Measurements from ENCODE around the gene TECTA.

The TECTA gene

DNA sequence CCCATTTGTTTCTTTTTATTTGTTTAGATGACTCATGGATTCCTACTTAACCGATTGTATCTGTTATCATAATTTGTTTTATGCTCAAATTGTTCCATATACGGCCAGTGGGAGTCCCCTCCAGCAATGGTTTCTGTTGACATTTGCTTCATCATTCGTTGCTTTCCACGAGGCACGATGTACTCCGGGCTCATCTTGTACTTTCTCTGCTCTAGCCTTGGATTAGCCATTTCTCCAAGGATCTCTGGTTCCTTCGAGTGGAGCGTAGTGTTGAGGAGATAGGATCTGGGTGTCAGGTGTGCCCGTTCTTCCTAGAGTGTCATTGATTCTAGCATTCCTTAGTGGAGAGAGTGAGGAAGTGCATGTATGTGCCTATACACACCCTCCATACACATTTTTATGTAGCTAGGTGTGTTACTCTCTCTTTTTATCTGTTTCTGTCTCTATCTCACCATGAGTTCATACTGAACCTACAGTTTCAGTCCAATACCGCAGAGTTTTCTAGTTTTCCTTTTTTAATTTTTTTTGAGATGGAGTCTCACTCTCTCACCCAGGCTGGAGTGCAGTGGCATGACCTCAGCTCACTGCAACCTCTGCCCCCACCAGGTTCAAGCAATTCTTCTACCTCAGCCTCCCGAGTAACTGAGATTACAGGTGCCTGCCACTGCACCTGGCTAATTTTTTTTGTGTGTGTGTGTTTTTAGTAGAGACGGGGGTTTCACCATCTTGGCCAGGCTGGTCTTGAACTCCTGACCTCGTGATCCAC lies 31.4 kb downstream of the TECTA start:
- H3K4me3 ChIP-seq (ENCODE audit: low read depth in 1 of 2, low read length in 2 of 2) = no peak overlapping the region
- no peak overlapping the region for H3K27ac ChIP-seq (ENCODE audit: low read length)
- H3K27me3 ChIP-seq (ENCODE audit: low read depth, low read length) = no peaks in the 10 kb centered on the region
- H3K36me3 ChIP-seq (ENCODE audit: control insufficient read depth in 1 of 2, insufficient read depth in 2 of 2, low read length in 2 of 2) = no peaks in the 10 kb centered on the region
- H3K4me1 ChIP-seq (ENCODE audit: control insufficient read depth in 1 of 2, insufficient read depth in 2 of 2, low read length in 2 of 2) = no peaks in the 10 kb centered on the region
- no peaks in the 10 kb centered on the region for H3K9me3 ChIP-seq (ENCODE audit: control insufficient read depth in 1 of 2, low read length in 2 of 2)

DNA sequence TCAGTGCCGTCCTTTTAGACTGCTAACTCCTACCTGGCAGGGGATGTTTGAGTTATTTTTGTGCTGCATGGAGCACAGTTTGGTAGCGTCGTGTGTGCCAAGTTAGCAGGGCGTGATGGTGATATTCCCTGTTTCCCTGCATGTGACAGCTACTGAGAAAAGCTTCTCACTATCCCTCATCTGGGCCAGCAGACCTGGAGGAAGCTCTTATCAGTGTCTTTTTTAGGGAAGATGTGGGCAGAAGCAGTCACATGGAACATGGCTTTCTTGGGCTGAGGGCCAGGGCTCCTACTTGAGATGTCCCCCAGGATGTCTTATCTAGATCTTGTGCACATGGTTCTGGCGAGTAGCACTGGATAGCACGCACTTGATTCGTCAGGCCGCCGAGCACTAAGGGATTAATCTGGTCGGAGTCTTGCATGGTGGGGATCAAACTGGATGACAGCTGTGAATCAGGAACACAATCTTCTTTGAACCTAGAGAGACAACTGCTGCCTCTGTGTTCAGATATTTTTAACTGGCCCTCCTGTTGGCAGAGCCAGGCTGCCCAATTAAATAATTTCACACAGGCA lies 33.8 kb downstream of the TECTA start:
- Histone ChIP-seq H3K36me3 (ENCODE audit: control insufficient read depth in 1 of 2, insufficient read depth in 2 of 2, low read length in 2 of 2) (no peaks in the 10 kb centered on the region), H3K4me3 (ENCODE audit: low read depth in 1 of 2, low read length in 2 of 2) (no peak overlapping the region), H3K4me1 (ENCODE audit: control insufficient read depth in 1 of 2, insufficient read depth in 2 of 2, low read length in 2 of 2) (no peaks in the 10 kb centered on the region), H3K9me3 (ENCODE audit: control insufficient read depth in 1 of 2, low read length in 2 of 2) (no peaks in the 10 kb centered on the region), H3K27me3 (ENCODE audit: low read depth, low read length) (no peaks in the 10 kb centered on the region), H3K27ac (ENCODE audit: low read length) (no peak overlapping the region)

DNA sequence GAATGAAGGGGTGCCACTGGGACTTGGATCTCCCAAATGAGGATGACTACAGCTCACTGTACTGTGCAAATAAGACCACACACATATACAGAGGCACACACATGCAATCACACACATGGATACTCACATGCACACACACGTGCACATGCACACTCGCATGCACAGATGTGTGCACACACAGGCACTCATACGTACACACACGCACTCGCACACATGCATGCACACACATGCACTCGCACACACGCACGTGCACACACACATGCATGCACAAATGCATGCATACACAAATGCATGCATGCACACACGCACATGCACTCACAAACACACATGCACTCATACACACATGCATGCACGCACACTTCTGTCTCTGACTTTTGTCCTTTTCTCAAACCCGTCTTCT lies 36.0 kb downstream of the TECTA start:
- no peak overlapping the region for H3K27ac ChIP-seq (ENCODE audit: low read length)
- no peaks in the 10 kb centered on the region for H3K27me3 ChIP-seq (ENCODE audit: low read depth, low read length)
- no peaks in the 10 kb centered on the region for H3K36me3 ChIP-seq (ENCODE audit: control insufficient read depth in 1 of 2, insufficient read depth in 2 of 2, low read length in 2 of 2)
- H3K9me3 ChIP-seq (ENCODE audit: control insufficient read depth in 1 of 2, low read length in 2 of 2) = no peaks in the 10 kb centered on the region
- no peaks in the 10 kb centered on the region for H3K4me1 ChIP-seq (ENCODE audit: control insufficient read depth in 1 of 2, insufficient read depth in 2 of 2, low read length in 2 of 2)
- H3K4me3 ChIP-seq (ENCODE audit: low read depth in 1 of 2, low read length in 2 of 2) = no peak overlapping the region

DNA sequence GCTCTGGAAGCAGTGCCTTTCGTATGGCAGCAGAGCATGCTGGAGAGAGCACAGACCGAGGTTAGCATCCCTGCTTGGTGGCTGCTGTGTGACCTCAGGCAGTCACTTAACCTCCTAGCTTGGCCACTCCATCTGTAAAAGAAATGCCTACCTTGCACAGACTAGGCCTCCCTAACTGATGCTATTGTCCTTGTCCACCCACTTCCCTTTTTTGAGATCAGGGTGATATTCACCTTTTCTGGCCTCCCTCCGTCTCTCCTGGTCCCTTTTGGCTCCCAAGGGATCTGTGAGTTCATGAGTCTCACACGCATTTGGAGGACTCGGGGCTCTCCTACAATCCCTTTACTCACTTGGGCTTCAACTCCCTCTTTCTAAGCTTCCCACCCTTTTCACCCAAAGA lies 37.2 kb downstream of the TECTA start:
- Histone ChIP-seq H3K36me3 (ENCODE audit: control insufficient read depth in 1 of 2, insufficient read depth in 2 of 2, low read length in 2 of 2) (no peaks in the 10 kb centered on the region), H3K27me3 (ENCODE audit: low read depth, low read length) (no peaks in the 10 kb centered on the region), H3K9me3 (ENCODE audit: control insufficient read depth in 1 of 2, low read length in 2 of 2) (no peaks in the 10 kb centered on the region), H3K4me3 (ENCODE audit: low read depth in 1 of 2, low read length in 2 of 2) (no peak overlapping the region), H3K4me1 (ENCODE audit: control insufficient read depth in 1 of 2, insufficient read depth in 2 of 2, low read length in 2 of 2) (no peaks in the 10 kb centered on the region), H3K27ac (ENCODE audit: low read length) (no peak overlapping the region)

DNA sequence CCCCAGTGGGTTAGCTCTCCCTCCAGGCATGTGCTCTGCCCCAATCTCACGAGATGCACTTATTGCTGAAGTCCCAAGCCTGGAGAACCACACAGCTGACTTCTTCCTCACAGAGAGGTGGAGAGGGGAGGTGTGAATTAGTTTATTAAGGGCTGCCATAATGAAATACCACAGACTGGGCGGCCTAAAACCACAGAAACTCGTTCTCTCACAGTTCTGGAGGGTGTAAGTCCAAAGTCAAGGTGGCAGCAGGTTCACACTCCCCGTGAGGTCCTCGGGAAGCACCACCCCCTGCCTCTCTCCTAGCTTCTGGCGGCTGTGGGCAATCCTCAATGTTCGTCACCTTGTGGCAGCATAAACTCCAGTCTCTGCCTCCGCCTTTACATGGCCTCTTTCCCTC lies 39.3 kb downstream of the TECTA start:
- no peaks in the 10 kb centered on the region for H3K36me3 ChIP-seq (ENCODE audit: control insufficient read depth in 1 of 2, insufficient read depth in 2 of 2, low read length in 2 of 2)
- H3K4me3 ChIP-seq (ENCODE audit: low read depth in 1 of 2, low read length in 2 of 2) = no peak overlapping the region
- no peaks in the 10 kb centered on the region for H3K9me3 ChIP-seq (ENCODE audit: control insufficient read depth in 1 of 2, low read length in 2 of 2)
- no peaks in the 10 kb centered on the region for H3K4me1 ChIP-seq (ENCODE audit: control insufficient read depth in 1 of 2, insufficient read depth in 2 of 2, low read length in 2 of 2)
- no peak overlapping the region for H3K27ac ChIP-seq (ENCODE audit: low read length)
- no peaks in the 10 kb centered on the region for H3K27me3 ChIP-seq (ENCODE audit: low read depth, low read length)

DNA sequence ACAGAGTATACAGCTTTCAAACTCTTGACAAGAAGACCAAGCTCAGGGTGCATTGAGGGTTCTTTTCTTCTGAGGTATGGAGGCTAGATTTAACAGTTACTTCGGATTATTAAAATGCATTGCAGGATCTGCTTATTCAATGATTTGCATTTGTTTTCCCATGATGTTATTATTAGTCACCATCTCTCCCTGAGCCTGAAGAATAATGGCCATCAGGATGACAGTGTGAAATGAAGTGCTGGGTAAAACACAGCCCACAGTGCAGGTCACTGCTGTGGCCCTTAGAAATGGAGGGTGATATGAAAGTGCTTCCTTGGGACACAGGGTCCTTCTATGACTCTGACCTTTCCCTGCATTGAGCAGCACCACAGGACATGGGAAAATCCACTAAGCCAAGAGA lies 40.0 kb downstream of the TECTA start:
- Histone ChIP-seq H3K36me3 (ENCODE audit: control insufficient read depth in 1 of 2, insufficient read depth in 2 of 2, low read length in 2 of 2) (no peaks in the 10 kb centered on the region), H3K27me3 (ENCODE audit: low read depth, low read length) (no peaks in the 10 kb centered on the region), H3K4me3 (ENCODE audit: low read depth in 1 of 2, low read length in 2 of 2) (no peak overlapping the region), H3K27ac (ENCODE audit: low read length) (no peak overlapping the region), H3K9me3 (ENCODE audit: control insufficient read depth in 1 of 2, low read length in 2 of 2) (no peaks in the 10 kb centered on the region), H3K4me1 (ENCODE audit: control insufficient read depth in 1 of 2, insufficient read depth in 2 of 2, low read length in 2 of 2) (no peaks in the 10 kb centered on the region)

DNA sequence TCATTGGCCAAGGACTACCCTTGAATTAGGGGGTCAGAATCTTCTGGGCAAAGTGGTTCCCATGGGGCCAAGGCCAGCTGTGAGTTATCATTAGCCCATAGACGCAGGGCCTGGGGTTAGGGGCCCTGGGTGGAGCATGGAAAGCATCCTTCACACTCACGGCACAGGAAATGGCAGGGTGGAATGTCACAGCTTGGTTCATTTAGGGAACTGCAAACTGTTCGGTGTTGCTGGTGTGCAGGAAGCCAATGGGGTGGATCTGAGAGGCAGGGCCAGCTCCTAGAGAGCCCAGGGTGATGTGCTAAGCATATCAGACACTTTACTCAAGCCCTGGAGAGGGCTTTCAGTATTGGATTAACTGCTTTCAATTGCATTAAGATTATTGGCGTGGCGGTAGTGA lies 42.9 kb downstream of the TECTA start:
- H3K4me3 ChIP-seq (ENCODE audit: low read depth in 1 of 2, low read length in 2 of 2) = no peak overlapping the region
- no peaks in the 10 kb centered on the region for H3K4me1 ChIP-seq (ENCODE audit: control insufficient read depth in 1 of 2, insufficient read depth in 2 of 2, low read length in 2 of 2)
- no peaks in the 10 kb centered on the region for H3K9me3 ChIP-seq (ENCODE audit: control insufficient read depth in 1 of 2, low read length in 2 of 2)
- no peak overlapping the region for H3K27ac ChIP-seq (ENCODE audit: low read length)
- no peaks in the 10 kb centered on the region for H3K36me3 ChIP-seq (ENCODE audit: control insufficient read depth in 1 of 2, insufficient read depth in 2 of 2, low read length in 2 of 2)
- no peaks in the 10 kb centered on the region for H3K27me3 ChIP-seq (ENCODE audit: low read depth, low read length)

DNA sequence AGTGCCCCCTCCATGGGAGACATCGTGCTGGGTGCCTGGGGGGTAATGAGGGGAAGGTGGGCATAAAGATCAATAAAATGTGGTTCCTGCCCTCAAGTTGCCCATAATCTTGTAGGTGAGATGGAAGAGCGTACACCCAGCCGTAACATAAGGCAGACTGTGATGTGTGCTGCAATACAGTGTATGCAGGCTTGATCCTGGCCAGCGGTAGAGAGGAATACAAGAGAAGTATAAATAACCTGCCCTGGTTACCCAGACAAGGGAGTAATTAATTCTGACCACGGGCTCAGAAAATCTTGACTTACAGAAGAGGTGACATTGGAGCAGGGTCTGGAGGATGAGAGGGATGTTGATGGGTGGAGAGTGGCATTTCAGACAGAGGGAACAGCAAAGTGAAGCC lies 43.7 kb downstream of the TECTA start:
- H3K36me3 ChIP-seq (ENCODE audit: control insufficient read depth in 1 of 2, insufficient read depth in 2 of 2, low read length in 2 of 2) = no peaks in the 10 kb centered on the region
- H3K9me3 ChIP-seq (ENCODE audit: control insufficient read depth in 1 of 2, low read length in 2 of 2) = no peaks in the 10 kb centered on the region
- H3K27ac ChIP-seq (ENCODE audit: low read length) = no peak overlapping the region
- H3K4me3 ChIP-seq (ENCODE audit: low read depth in 1 of 2, low read length in 2 of 2) = no peak overlapping the region
- no peaks in the 10 kb centered on the region for H3K4me1 ChIP-seq (ENCODE audit: control insufficient read depth in 1 of 2, insufficient read depth in 2 of 2, low read length in 2 of 2)
- no peaks in the 10 kb centered on the region for H3K27me3 ChIP-seq (ENCODE audit: low read depth, low read length)

DNA sequence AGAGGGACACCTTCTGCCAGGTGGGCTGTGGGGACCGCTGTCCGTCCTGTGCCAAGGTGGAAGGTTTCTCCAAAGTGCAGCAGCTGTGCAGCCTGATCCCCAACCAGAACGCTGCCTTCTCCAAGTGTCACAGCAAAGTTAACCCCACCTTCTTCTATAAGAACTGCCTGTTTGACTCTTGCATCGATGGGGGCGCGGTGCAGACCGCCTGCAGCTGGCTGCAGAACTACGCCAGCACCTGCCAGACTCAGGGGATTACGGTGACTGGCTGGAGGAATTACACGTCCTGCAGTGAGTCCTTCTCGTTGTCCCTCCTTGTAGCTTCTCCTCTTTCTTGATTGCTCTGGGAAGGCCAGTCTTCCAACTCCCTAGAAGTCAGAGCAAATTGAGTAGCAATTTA lies 44.8 kb downstream of the TECTA start:
- H3K4me1 ChIP-seq (ENCODE audit: control insufficient read depth in 1 of 2, insufficient read depth in 2 of 2, low read length in 2 of 2) = no peaks in the 10 kb centered on the region
- H3K27me3 ChIP-seq (ENCODE audit: low read depth, low read length) = no peaks in the 10 kb centered on the region
- H3K27ac ChIP-seq (ENCODE audit: low read length) = no peak overlapping the region
- no peak overlapping the region for H3K4me3 ChIP-seq (ENCODE audit: low read depth in 1 of 2, low read length in 2 of 2)
- H3K36me3 ChIP-seq (ENCODE audit: control insufficient read depth in 1 of 2, insufficient read depth in 2 of 2, low read length in 2 of 2) = no peaks in the 10 kb centered on the region
- H3K9me3 ChIP-seq (ENCODE audit: control insufficient read depth in 1 of 2, low read length in 2 of 2) = no peaks in the 10 kb centered on the region

DNA sequence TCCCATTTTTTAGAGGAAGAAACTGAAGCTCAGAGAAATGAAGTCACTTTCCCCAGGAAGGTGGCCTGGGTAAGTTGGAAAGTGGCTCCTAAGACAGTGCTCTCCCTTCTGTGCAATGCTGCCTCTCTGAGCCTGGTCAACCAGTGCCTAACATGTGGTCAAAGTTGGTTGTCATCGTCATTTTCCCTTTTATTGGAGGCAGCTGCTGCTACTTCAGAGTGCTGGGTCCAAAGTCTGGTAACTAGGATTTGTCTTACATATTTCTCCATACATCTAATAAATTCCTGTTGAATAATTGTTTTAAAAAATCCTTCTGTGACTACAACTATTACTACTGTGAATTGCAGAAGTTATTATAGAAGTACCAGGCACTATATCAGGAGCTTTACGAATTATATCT lies 48.1 kb downstream of the TECTA start:
- no peaks in the 10 kb centered on the region for H3K9me3 ChIP-seq (ENCODE audit: control insufficient read depth in 1 of 2, low read length in 2 of 2)
- H3K27me3 ChIP-seq (ENCODE audit: low read depth, low read length) = no peaks in the 10 kb centered on the region
- H3K4me3 ChIP-seq (ENCODE audit: low read depth in 1 of 2, low read length in 2 of 2) = no peak overlapping the region
- H3K27ac ChIP-seq (ENCODE audit: low read length) = no peak overlapping the region
- peaks cover 0 to 6% of the 10 kb centered on the region in 2 donors for H3K36me3 ChIP-seq (ENCODE audit: control insufficient read depth in 1 of 2, insufficient read depth in 2 of 2, low read length in 2 of 2)
- no peaks in the 10 kb centered on the region for H3K4me1 ChIP-seq (ENCODE audit: control insufficient read depth in 1 of 2, insufficient read depth in 2 of 2, low read length in 2 of 2)

DNA sequence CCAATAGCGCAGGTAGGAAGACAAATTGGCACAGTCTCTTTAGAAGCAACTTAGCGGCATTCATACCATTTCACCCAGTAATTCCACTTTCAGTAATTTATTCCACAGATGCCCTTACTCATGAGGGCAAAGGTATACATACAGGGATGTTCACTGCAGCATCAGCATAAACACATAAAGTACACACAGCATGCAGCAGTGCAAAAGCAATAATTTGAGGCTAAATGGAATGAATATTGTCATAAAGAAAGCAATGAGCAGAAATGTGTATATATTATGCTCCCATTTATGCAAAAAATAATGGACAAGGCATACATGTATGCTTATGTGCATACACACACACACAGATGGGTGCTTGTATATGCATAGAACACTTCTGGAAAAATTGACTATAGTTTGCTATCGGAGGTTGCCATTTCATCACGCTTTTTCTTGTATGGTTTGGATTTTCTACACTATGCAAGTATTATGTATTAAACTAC lies 50.2 kb downstream of the TECTA start:
- Histone ChIP-seq H3K4me3 (ENCODE audit: low read depth in 1 of 2, low read length in 2 of 2) (no peak overlapping the region), H3K4me1 (ENCODE audit: control insufficient read depth in 1 of 2, insufficient read depth in 2 of 2, low read length in 2 of 2) (no peaks in the 10 kb centered on the region), H3K9me3 (ENCODE audit: control insufficient read depth in 1 of 2, low read length in 2 of 2) (no peaks in the 10 kb centered on the region), H3K27ac (ENCODE audit: low read length) (no peak overlapping the region), H3K27me3 (ENCODE audit: low read depth, low read length) (no peaks in the 10 kb centered on the region), H3K36me3 (ENCODE audit: control insufficient read depth in 1 of 2, insufficient read depth in 2 of 2, low read length in 2 of 2) (peaks cover 0 to 6% of the 10 kb centered on the region in 2 donors)

DNA sequence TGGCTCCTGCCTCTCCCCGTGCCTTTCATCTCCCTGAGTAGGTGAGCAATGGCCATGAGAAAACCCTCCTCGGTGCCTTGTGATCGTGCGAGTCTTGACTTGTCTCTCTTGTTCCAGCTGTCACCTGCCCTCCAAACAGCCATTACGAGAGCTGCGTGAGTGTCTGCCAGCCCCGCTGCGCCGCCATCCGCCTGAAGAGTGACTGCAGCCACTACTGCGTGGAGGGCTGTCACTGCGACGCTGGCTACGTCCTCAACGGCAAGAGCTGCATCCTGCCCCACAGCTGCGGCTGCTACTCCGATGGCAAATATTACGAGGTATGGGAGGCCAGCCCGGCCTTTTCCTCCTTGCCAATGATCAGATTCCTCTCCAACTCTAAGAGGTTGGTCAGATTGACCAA lies 51.7 kb downstream of the TECTA start:
- Histone ChIP-seq H3K9me3 (ENCODE audit: control insufficient read depth in 1 of 2, low read length in 2 of 2) (no peaks in the 10 kb centered on the region), H3K4me3 (ENCODE audit: low read depth in 1 of 2, low read length in 2 of 2) (no peak overlapping the region), H3K4me1 (ENCODE audit: control insufficient read depth in 1 of 2, insufficient read depth in 2 of 2, low read length in 2 of 2) (no peaks in the 10 kb centered on the region), H3K36me3 (ENCODE audit: control insufficient read depth in 1 of 2, insufficient read depth in 2 of 2, low read length in 2 of 2) (peaks cover 0 to 6% of the 10 kb centered on the region in 2 donors), H3K27ac (ENCODE audit: low read length) (no peak overlapping the region), H3K27me3 (ENCODE audit: low read depth, low read length) (no peaks in the 10 kb centered on the region)

All from muscle layer of duodenum (tissue), 2 donors.